Keratinocyte (primary cell): Measurements from ENCODE around the gene DEDD. TPM values are rescaled to one million over a fixed set of nuclear protein-coding genes. Genes with fewer than 3 reads are reported as not detected.

Experiments
- DNase-seq: peaks from one replicate; pipeline ENCODE4 v3.0.0-alpha.2; 2011; ENCODE audit warnings: low read depth, missing footprints, low spot score
- FAIRE-seq: peaks from 2 replicates; lab custom pipeline; 2011; peaks lifted over from hg19 to GRCh38; lab: Jason Lieb, UNC
- H2AFZ ChIP-seq: 2 replicates; pipeline ENCODE4 v1.6.0; 2012; ENCODE audit warnings: low read length, control low read depth, inconsistent platforms; ENCODE audit not compliant: control insufficient read depth
- H3K27ac ChIP-seq: 2 replicates; pipeline ENCODE4 v1.5.1; 2011; ENCODE audit warnings: low read length; ENCODE audit not compliant: control insufficient read depth, insufficient read depth
- H3K27me3 ChIP-seq: 3 replicates; pipeline ENCODE4 v1.6.0; 2011; ENCODE audit warnings: low read length; ENCODE audit not compliant: control insufficient read depth, insufficient read depth; ENCODE audit errors: extremely low read depth
- H3K36me3 ChIP-seq, 2 experiments: 2 replicates in 1 of 2; 3 replicates in 1 of 2; pipeline ENCODE4 v1.5.1; 2011; ENCODE audit warnings: low read length in 2 of 2, mild to moderate bottlenecking in 1 of 2; ENCODE audit not compliant: control insufficient read depth in 2 of 2, insufficient read depth in 2 of 2; ENCODE audit errors: extremely low read depth in 1 of 2
- H3K4me1 ChIP-seq: 3 replicates; pipeline ENCODE4 v1.5.1; 2011; ENCODE audit warnings: low read length; ENCODE audit not compliant: control insufficient read depth, insufficient read depth; ENCODE audit errors: extremely low read depth
- H3K4me2 ChIP-seq: 3 replicates; pipeline ENCODE4 v1.6.0; 2011; ENCODE audit warnings: low read depth, low read length; ENCODE audit not compliant: control insufficient read depth, insufficient read depth; ENCODE audit errors: extremely low read depth
- H3K4me3 ChIP-seq, 3 experiments: fragments of 200-600 bp in 1 of 3; sonication (generic) in 1 of 3; 2 replicates in 2 of 3; 3 replicates in 1 of 3; pipeline ENCODE4 v1.5.1; 2011 to 2016; ENCODE audit warnings: low read length in 3 of 3, mild to moderate bottlenecking in 3 of 3, control low read depth in 2 of 3, inconsistent platforms in 1 of 3, low read depth in 1 of 3, mixed read lengths in 1 of 3, mixed run types in 1 of 3, moderate library complexity in 1 of 3; ENCODE audit not compliant: control insufficient read depth in 2 of 3, insufficient read depth in 2 of 3; ENCODE audit errors: extremely low read depth in 1 of 3
- H3K79me2 ChIP-seq: 2 replicates; pipeline ENCODE4 v1.6.0; 2012; ENCODE audit warnings: low read length; ENCODE audit not compliant: control insufficient read depth, insufficient read depth
- H3K9ac ChIP-seq: 3 replicates; pipeline ENCODE4 v1.6.0; 2011; ENCODE audit warnings: low read length; ENCODE audit not compliant: control insufficient read depth, insufficient read depth; ENCODE audit errors: extremely low read depth
- H3K9me1 ChIP-seq: 3 replicates; pipeline ENCODE4 v1.6.0; 2011; ENCODE audit warnings: low read length; ENCODE audit not compliant: control insufficient read depth, insufficient read depth; ENCODE audit errors: extremely low read depth
- H3K9me3 ChIP-seq: 2 replicates; pipeline ENCODE4 v1.5.1; 2012; ENCODE audit warnings: low read depth, low read length; ENCODE audit not compliant: control insufficient read depth
- H4K20me1 ChIP-seq: 3 replicates; pipeline ENCODE4 v1.6.0; 2011; ENCODE audit warnings: low read length; ENCODE audit not compliant: control insufficient read depth, insufficient read depth; ENCODE audit errors: extremely low read depth
- CTCF ChIP-seq, 3 experiments: IDR thresholded peaks in 1 of 3; conservative IDR thresholded peaks in 1 of 3; optimal IDR thresholded peaks in 1 of 3; 2 replicates in 2 of 3; 3 replicates in 1 of 3; pipeline versions ENCODE3 to v1.5.1; 2011; ENCODE audit warnings: low read length in 3 of 3, mild to moderate bottlenecking in 3 of 3, moderate library complexity in 2 of 3, control low read depth in 1 of 3, inconsistent platforms in 1 of 3; ENCODE audit not compliant: insufficient read depth in 2 of 3; ENCODE audit errors: extremely low read depth in 1 of 3
- EZH2 ChIP-seq: IDR thresholded peaks from one replicate; pipeline ENCODE4 v1.6.1; 2012; ENCODE audit warnings: inconsistent platforms, mild to moderate bottlenecking, low read length, moderate library complexity
- dilution Hi-C: fragments of 300-500 bp; cut with MboI; formaldehyde crosslinking; loops from one replicate; pipeline ENCODE4 v1.7.0; 2020; ENCODE audit warnings: low sequenced_read_pairs; ENCODE audit not compliant: extremely low pct_ligation_motif_present
- polyA plus RNA-seq, 5 experiments: library from polyadenylated mRNA; depleted of rRNA in 3 of 5; stranded (reverse) in 3 of 5; stranded (forward) in 1 of 5; unstranded in 1 of 5; fragments of >200 nt; gene quantifications; 1 replicate in 1 of 5; 2 replicates in 3 of 5; 3 replicates in 1 of 5; pipeline versions ENCODE4 v1.2.1 to v1.2.3, GENCODE V29; 2011 to 2012; ENCODE audit warnings: missing spikeins in 2 of 5, low read depth in 1 of 5, low replicate concordance in 1 of 5

Gene DEDD
- polyA plus RNA-seq, 1 donor (not counting 4 experiments of a cell fraction or from before 2014, with no cell fraction given) = 33.0 TPM

- Histone ChIP-seq H3K79me2 (peaks cover 58% of the 10 kb centered on the region), H3K36me3 (peaks cover 5 to 29% of the 10 kb centered on the region in 2 experiments), H3K9me3 (no peaks in the 10 kb centered on the region), H3K9ac (no peak overlapping the region), H3K4me2 (no peak overlapping the region), H3K9me1 (no peaks in the 10 kb centered on the region), H3K4me3 (no peak overlapping the region), H4K20me1 (no peaks in the 10 kb centered on the region), H3K27ac (no peak overlapping the region), H3K4me1 (no peaks in the 10 kb centered on the region), H2AFZ (no peak overlapping the region), H3K27me3 (no peaks in the 10 kb centered on the region)
- dilution Hi-C loops = no loop called here
- DNase-seq (no peak), FAIRE-seq (no peak)
- TF ChIP-seq EZH2 (no peak), CTCF (optimal IDR thresholded peaks at IDR 0.05 in 1 of 3, IDR thresholded peaks at IDR 0.05 in 1 of 3, conservative IDR thresholded peaks at IDR 0.05 in 1 of 3; ENCODE audit: extremely low read depth in 1 of 3, insufficient read depth in 2 of 3, low read length in 3 of 3) (no peak)
Observed at GRCh38 chr1:161128591-161129420, 3.7 kb downstream of the DEDD start.

- Histone ChIP-seq H2AFZ (no peak overlapping the region), H3K9me3 (no peaks in the 10 kb centered on the region), H3K4me3 (no peak overlapping the region), H3K36me3 (peaks cover 11 to 36% of the 10 kb centered on the region in 2 experiments), H3K9ac (no peak overlapping the region), H3K4me2 (no peak overlapping the region), H3K9me1 (no peaks in the 10 kb centered on the region), H3K27ac (no peak overlapping the region), H3K4me1 (no peaks in the 10 kb centered on the region), H3K79me2 (peaks cover 58% of the 10 kb centered on the region), H3K27me3 (no peaks in the 10 kb centered on the region), H4K20me1 (no peaks in the 10 kb centered on the region)
- FAIRE-seq (no peak), DNase-seq (no peak)
- dilution Hi-C loops = no loop called here
- TF ChIP-seq EZH2 (no peak), CTCF (optimal IDR thresholded peaks at IDR 0.05 in 1 of 3, IDR thresholded peaks at IDR 0.05 in 1 of 3, conservative IDR thresholded peaks at IDR 0.05 in 1 of 3; ENCODE audit: extremely low read depth in 1 of 3, insufficient read depth in 2 of 3, low read length in 3 of 3) (no peak)
Observed at GRCh38 chr1:161127649-161128048, 4.8 kb downstream of the DEDD start.
